ENCODE results near the gene CPPED1.

The CPPED1 gene

GRCh38 chr16:12678983-12679382 is 124.7 kb downstream of the CPPED1 start:
- no peak for DNase-seq (ENCODE audit: extremely low read depth, low read depth)
- no peak overlapping the region for H3K4me3 ChIP-seq (replicated peaks; ENCODE audit: low read depth, low read length)
- TF ChIP-seq, protein P1, sequence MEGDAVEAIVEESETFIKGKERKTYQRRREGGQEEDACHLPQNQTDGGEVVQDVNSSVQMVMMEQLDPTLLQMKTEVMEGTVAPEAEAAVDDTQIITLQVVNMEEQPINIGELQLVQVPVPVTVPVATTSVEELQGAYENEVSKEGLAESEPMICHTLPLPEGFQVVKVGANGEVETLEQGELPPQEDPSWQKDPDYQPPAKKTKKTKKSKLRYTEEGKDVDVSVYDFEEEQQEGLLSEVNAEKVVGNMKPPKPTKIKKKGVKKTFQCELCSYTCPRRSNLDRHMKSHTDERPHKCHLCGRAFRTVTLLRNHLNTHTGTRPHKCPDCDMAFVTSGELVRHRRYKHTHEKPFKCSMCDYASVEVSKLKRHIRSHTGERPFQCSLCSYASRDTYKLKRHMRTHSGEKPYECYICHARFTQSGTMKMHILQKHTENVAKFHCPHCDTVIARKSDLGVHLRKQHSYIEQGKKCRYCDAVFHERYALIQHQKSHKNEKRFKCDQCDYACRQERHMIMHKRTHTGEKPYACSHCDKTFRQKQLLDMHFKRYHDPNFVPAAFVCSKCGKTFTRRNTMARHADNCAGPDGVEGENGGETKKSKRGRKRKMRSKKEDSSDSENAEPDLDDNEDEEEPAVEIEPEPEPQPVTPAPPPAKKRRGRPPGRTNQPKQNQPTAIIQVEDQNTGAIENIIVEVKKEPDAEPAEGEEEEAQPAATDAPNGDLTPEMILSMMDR (IDR thresholded peaks at IDR 0.05; ENCODE audit: low read depth, low read length, missing control alignments) = no peak

DNA sequence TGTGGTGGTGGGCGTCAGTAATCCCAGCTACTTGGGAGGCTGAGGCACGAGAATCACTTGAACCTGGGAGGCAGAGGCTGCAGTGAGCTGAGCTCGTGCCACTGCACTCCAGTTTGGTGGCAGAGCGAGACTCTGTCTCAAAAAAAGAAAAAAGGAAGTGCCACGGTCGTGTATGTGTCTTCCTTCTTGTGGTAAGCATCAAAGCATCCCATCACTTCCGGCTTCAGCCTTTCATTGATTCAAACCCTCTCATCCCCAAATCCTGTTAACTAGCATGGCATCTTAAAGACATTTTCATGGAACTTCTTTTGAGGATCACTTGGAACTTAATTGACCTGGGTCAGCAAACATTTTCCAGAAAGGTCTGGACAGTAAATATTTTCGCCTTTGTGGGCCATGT is 126.2 kb downstream of the CPPED1 start:
- DNase-seq (ENCODE audit: extremely low read depth, low read depth) = no peak
- H3K4me3 ChIP-seq (replicated peaks; ENCODE audit: low read depth, low read length) = no peak overlapping the region
- TF ChIP-seq, protein P1 (IDR thresholded peaks at IDR 0.05; ENCODE audit: low read depth, low read length, missing control alignments) = no peak

GRCh38 chr16:12675852-12676251 is 127.8 kb downstream of the CPPED1 start:
- peak; percentile 6 for DNase-seq (ENCODE audit: extremely low read depth, low read depth)
- TF ChIP-seq, protein P1 (IDR thresholded peaks at IDR 0.05; ENCODE audit: low read depth, low read length, missing control alignments) = no peak
- no peak overlapping the region for H3K4me3 ChIP-seq (replicated peaks; ENCODE audit: low read depth, low read length)

DNA sequence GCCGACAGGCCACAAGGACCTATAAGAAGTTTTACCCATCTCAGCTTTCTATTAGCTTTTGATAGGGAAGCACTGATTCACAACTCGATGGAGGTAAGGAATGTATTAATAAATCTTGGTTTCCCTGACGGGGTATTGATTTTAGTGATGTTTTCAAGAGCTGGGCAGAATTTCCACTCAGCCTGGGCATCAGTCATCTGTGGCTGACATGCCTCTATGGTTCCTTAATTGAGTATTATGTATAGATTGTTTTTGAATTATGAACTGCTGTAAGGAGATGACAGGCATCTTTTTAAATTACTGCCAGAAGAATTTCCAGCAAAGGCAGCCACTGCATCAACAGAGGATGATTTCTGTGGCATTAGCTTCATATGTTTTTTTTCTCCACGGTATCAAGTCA is 128.6 kb downstream of the CPPED1 start:
- TF ChIP-seq, protein P1 (IDR thresholded peaks at IDR 0.05; ENCODE audit: low read depth, low read length, missing control alignments) = no peak
- DNase-seq (ENCODE audit: extremely low read depth, low read depth) = no peak
- H3K4me3 ChIP-seq (replicated peaks; ENCODE audit: low read depth, low read length) = no peak overlapping the region

- H3K4me3 ChIP-seq (replicated peaks; ENCODE audit: low read depth, low read length) = no peak overlapping the region
- DNase-seq (ENCODE audit: extremely low read depth, low read depth) = no peak
- TF ChIP-seq, protein P1 (IDR thresholded peaks at IDR 0.05; ENCODE audit: low read depth, low read length, missing control alignments) = no peak
Measured at GRCh38 chr16:12674524-12674923, 129.2 kb downstream of the CPPED1 start.

DNA sequence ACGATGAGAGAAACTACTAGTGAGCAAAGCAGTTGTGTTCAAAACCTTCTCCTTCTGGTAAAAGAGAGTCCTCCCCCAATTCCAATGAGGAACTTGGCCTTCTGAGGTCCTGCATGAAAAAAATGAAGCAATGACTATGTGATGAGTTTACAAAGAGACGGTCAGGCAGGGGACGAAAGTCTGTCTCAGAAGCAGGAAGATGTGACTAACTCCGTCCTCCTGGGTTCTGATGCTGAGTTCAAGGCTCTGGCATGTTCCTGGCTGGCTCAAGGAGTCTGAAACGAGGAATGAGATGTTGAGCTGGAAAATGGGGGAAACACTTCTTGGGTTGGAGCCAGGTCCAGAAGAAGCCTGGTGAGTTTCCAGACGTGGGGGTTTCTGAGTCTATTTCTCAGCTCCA is 129.6 kb downstream of the CPPED1 start:
- no peak for DNase-seq (ENCODE audit: extremely low read depth, low read depth)

GRCh38 chr16:12673466-12673865 is 130.2 kb downstream of the CPPED1 start:
- no peak for DNase-seq (ENCODE audit: extremely low read depth, low read depth)
- TF ChIP-seq, protein P1 (IDR thresholded peaks at IDR 0.05; ENCODE audit: low read depth, low read length, missing control alignments) = no peak
- no peak overlapping the region for H3K4me3 ChIP-seq (replicated peaks; ENCODE audit: low read depth, low read length)

More for the DNA sequence above, 129.6 kb downstream of the CPPED1 start:
- H3K4me3 ChIP-seq (replicated peaks; ENCODE audit: low read depth, low read length) = no peak overlapping the region
- TF ChIP-seq, protein P1 (IDR thresholded peaks at IDR 0.05; ENCODE audit: low read depth, low read length, missing control alignments) = no peak
